Measurements from ENCODE around the gene NAALADL2.

- TF ChIP-seq, protein P1, sequence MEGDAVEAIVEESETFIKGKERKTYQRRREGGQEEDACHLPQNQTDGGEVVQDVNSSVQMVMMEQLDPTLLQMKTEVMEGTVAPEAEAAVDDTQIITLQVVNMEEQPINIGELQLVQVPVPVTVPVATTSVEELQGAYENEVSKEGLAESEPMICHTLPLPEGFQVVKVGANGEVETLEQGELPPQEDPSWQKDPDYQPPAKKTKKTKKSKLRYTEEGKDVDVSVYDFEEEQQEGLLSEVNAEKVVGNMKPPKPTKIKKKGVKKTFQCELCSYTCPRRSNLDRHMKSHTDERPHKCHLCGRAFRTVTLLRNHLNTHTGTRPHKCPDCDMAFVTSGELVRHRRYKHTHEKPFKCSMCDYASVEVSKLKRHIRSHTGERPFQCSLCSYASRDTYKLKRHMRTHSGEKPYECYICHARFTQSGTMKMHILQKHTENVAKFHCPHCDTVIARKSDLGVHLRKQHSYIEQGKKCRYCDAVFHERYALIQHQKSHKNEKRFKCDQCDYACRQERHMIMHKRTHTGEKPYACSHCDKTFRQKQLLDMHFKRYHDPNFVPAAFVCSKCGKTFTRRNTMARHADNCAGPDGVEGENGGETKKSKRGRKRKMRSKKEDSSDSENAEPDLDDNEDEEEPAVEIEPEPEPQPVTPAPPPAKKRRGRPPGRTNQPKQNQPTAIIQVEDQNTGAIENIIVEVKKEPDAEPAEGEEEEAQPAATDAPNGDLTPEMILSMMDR (IDR thresholded peaks at IDR 0.05), result no peak
- no peak for TF ChIP-seq POLR2A (IDR thresholded peaks at IDR 0.05)
Measured at GRCh38 chr3:175307642-175308041, 448.5 kb downstream of the NAALADL2 start.
